HepG2 (cell line): ENCODE measurements around the gene WDFY1. TPM values are rescaled to one million over a fixed set of nuclear protein-coding genes. Genes with fewer than 3 reads are reported as not detected.

Experiments used
- FOSL1 ChIP-seq: sonication (generic); formaldehyde crosslinking; IDR thresholded peaks from 2 replicates; pipeline ENCODE4 v1.9.0; 2021; ENCODE audit warnings: missing genetic modification reagents, borderline replicate concordance
- HMG20B ChIP-seq: conservative IDR thresholded peaks from 2 replicates; pipeline ENCODE4 v1.6.1; 2016; ENCODE audit warnings: missing genetic modification reagents, missing compliant biosample characterization
- JUN ChIP-seq: sonication (generic); formaldehyde crosslinking; IDR thresholded peaks from 2 replicates; pipeline ENCODE4 v1.4.0; 2020; ENCODE audit warnings: mild to moderate bottlenecking, missing genetic modification reagents
- NFATC3 ChIP-seq: sonication (generic); formaldehyde crosslinking; IDR thresholded peaks from 2 replicates; pipeline ENCODE4 v1.5.1; 2020; ENCODE audit warnings: mild to moderate bottlenecking, missing genetic modification reagents
- PHF21A ChIP-seq: sonication (generic); formaldehyde crosslinking; IDR thresholded peaks from 2 replicates; pipeline ENCODE4 v1.5.0; 2020; ENCODE audit warnings: mild to moderate bottlenecking, missing genetic modification reagents
- PHF8 ChIP-seq: sonication (generic); formaldehyde crosslinking; IDR thresholded peaks from 2 replicates; pipeline ENCODE4 v1.5.0; 2020; ENCODE audit warnings: missing genetic modification reagents
- POLR2A ChIP-seq, 2 experiments: IDR thresholded peaks; 2 replicates each; pipeline ENCODE4 v1.6.1; 2011; ENCODE audit warnings: low read depth in 2 of 2, low read length in 2 of 2, mild to moderate bottlenecking in 1 of 2, moderate library complexity in 1 of 2; ENCODE audit not compliant: insufficient read depth in 1 of 2
- PRDM15 ChIP-seq: sonication (generic); formaldehyde crosslinking; IDR thresholded peaks from 2 replicates; pipeline ENCODE4 v1.4.0; 2020; ENCODE audit warnings: missing genetic modification reagents
- PTBP1 ChIP-seq: fragments of 200-400 bp; formaldehyde crosslinking; IDR thresholded peaks from 2 replicates; pipeline ENCODE4 v1.6.1; 2018; ENCODE audit warnings: low read length, low read depth; ENCODE audit not compliant: poor library complexity, severe bottlenecking
- ZNF333 ChIP-seq: sonication (generic); formaldehyde crosslinking; IDR thresholded peaks from 2 replicates; pipeline ENCODE4 v1.4.0; 2020; ENCODE audit warnings: mild to moderate bottlenecking, missing genetic modification reagents, borderline replicate concordance
- ZNF512B ChIP-seq: sonication (generic); formaldehyde crosslinking; IDR thresholded peaks from 2 replicates; pipeline ENCODE4 v1.5.1; 2020; ENCODE audit warnings: missing genetic modification reagents, mild to moderate bottlenecking, borderline replicate concordance
- ZNF546 ChIP-seq: sonication (generic); formaldehyde crosslinking; conservative IDR thresholded peaks from 2 replicates; pipeline ENCODE4 v1.8.1; 2023; ENCODE audit warnings: mild to moderate bottlenecking, missing genetic modification reagents
- ZSCAN20 ChIP-seq: sonication (generic); formaldehyde crosslinking; IDR thresholded peaks from 2 replicates; pipeline ENCODE4 v1.4.0; 2020; ENCODE audit warnings: missing genetic modification reagents, mild to moderate bottlenecking, borderline replicate concordance
- polyA plus RNA-seq, 8 experiments: library from polyadenylated mRNA; depleted of rRNA in 3 of 8; stranded (reverse) in 7 of 8; unstranded in 1 of 8; fragments of >200 nt; fragmentation: Illumina TruSeq in 4 of 8; extraction: Trizol in 4 of 8; gene quantifications; 2 replicates each; pipeline versions ENCODE4 v1.2.1 to v1.2.3, GENCODE V29; 2011 to 2016; ENCODE audit warnings: low read depth in 4 of 8, missing spikeins in 1 of 8, mixed read lengths in 1 of 8; ENCODE audit not compliant: insufficient read depth in 1 of 8
- total RNA-seq, 5 experiments: library from RNA; depleted of rRNA; stranded (reverse); fragments of >200 nt; fragmentation: Illumina TruSeq; extraction: Trizol; gene quantifications; 2 replicates each; pipeline ENCODE4 v1.2.3, GENCODE V29; 2016; ENCODE audit warnings: low read depth in 1 of 5
- TF ChIP-seq, protein P1 (sequence below): sonication (generic); formaldehyde crosslinking; IDR thresholded peaks from 2 replicates; pipeline ENCODE4 v1.4.0; 2020; ENCODE audit warnings: missing genetic modification reagents, borderline replicate concordance
- TF ChIP-seq, protein P2 (sequence below): IDR thresholded peaks from 2 replicates; pipeline ENCODE4 v1.6.1; 2016; ENCODE audit warnings: control low read depth
- TF ChIP-seq, protein P3 (sequence below), 2 experiments: sonication (generic) in 1 of 2; formaldehyde crosslinking in 1 of 2; IDR thresholded peaks; 2 replicates each; pipeline versions ENCODE4 v1.4.0 to v1.6.1; 2018 to 2020; ENCODE audit warnings: missing genetic modification reagents in 2 of 2, borderline replicate concordance in 1 of 2, low read depth in 1 of 2, mild to moderate bottlenecking in 1 of 2, missing biosample characterization in 1 of 2

The WDFY1 gene
- total and polyA plus RNA-seq, 2 of the 13 experiments (the other 11 are each of a cell fraction or from before 2014, with no cell fraction given): 77.0 to 78.4 TPM

DNA sequence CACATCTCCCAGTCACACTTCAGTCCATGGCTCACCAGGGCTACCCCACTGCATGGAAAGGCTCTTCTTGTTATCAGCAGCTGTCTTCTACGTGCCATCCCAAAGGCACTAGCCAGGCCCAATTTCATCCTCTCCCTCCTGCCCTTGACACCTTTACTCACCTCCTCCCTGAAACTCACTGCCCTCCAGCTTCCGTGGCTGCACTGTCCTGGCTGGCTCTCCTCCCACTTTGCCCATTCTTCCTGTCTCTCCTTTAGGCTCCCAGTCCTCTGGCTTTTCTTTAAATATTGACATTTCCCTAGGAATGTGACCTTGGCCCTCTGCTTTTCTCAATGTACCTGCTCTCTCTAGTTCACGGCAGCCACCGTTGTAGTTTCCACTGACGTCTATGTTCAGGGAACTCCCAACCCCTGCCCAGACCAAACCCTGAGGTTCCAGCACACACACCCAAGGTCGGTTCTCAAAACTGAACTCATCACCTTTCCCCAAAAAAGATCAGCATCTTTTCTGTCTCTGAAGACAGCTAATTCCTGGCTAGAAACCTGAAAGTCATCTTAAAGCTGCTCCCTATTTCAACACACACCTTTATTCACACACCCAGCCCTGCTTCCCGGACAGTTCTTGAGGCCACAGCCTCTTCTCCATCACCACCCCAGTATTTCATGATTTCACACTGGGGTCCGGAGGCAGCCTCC, 36.7 kb downstream of the WDFY1 start (continued):
- TF ChIP-seq, protein P1, sequence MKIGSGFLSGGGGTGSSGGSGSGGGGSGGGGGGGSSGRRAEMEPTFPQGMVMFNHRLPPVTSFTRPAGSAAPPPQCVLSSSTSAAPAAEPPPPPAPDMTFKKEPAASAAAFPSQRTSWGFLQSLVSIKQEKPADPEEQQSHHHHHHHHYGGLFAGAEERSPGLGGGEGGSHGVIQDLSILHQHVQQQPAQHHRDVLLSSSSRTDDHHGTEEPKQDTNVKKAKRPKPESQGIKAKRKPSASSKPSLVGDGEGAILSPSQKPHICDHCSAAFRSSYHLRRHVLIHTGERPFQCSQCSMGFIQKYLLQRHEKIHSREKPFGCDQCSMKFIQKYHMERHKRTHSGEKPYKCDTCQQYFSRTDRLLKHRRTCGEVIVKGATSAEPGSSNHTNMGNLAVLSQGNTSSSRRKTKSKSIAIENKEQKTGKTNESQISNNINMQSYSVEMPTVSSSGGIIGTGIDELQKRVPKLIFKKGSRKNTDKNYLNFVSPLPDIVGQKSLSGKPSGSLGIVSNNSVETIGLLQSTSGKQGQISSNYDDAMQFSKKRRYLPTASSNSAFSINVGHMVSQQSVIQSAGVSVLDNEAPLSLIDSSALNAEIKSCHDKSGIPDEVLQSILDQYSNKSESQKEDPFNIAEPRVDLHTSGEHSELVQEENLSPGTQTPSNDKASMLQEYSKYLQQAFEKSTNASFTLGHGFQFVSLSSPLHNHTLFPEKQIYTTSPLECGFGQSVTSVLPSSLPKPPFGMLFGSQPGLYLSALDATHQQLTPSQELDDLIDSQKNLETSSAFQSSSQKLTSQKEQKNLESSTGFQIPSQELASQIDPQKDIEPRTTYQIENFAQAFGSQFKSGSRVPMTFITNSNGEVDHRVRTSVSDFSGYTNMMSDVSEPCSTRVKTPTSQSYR (CRISPR knock-in tag): peak; percentile 65; the same call in 1 of the 2 replicates
- peak; percentile 97 for TF ChIP-seq PHF21A (CRISPR knock-in tag)
- TF ChIP-seq ZSCAN20: no peak
- no peak for TF ChIP-seq PRDM15
- 0 out of 2 replicates have a peak, but pooled peaks have one; percentile 54 for TF ChIP-seq NFATC3
- no peak for TF ChIP-seq ZNF546
- TF ChIP-seq, protein P2, sequence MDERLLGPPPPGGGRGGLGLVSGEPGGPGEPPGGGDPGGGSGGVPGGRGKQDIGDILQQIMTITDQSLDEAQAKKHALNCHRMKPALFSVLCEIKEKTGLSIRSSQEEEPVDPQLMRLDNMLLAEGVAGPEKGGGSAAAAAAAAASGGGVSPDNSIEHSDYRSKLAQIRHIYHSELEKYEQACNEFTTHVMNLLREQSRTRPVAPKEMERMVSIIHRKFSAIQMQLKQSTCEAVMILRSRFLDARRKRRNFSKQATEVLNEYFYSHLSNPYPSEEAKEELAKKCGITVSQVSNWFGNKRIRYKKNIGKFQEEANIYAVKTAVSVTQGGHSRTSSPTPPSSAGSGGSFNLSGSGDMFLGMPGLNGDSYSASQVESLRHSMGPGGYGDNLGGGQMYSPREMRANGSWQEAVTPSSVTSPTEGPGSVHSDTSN (CRISPR knock-in tag): no peak
- TF ChIP-seq JUN (CRISPR knock-in tag): peak; percentile 69; the same call in 1 of the 2 replicates
- TF ChIP-seq FOSL1 (CRISPR knock-in tag): no peak
- peak; percentile 45 for TF ChIP-seq PHF8 (CRISPR knock-in tag)
- peak; percentile 94 for TF ChIP-seq ZNF512B
- TF ChIP-seq ZNF333: no peak
- no peak for TF ChIP-seq PTBP1
- TF ChIP-seq POLR2A (IDR thresholded peaks at IDR 0.05; ENCODE audit: insufficient read depth in 1 of 2, low read depth in 2 of 2, low read length in 2 of 2): peak in 1 of 2 experiments; percentile 55; a peak in 2 of 4 replicates
- TF ChIP-seq, protein P3, sequence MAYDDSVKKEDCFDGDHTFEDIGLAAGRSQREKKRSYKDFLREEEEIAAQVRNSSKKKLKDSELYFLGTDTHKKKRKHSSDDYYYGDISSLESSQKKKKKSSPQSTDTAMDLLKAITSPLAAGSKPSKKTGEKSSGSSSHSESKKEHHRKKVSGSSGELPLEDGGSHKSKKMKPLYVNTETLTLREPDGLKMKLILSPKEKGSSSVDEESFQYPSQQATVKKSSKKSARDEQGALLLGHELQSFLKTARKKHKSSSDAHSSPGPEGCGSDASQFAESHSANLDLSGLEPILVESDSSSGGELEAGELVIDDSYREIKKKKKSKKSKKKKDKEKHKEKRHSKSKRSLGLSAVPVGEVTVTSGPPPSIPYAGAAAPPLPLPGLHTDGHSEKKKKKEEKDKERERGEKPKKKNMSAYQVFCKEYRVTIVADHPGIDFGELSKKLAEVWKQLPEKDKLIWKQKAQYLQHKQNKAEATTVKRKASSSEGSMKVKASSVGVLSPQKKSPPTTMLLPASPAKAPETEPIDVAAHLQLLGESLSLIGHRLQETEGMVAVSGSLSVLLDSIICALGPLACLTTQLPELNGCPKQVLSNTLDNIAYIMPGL (CRISPR knock-in tag; IDR thresholded peaks at IDR 0.05; ENCODE audit: borderline replicate concordance in 1 of 2, low read depth in 1 of 2): peak; percentile 42 to 62; a peak in 2 of 4 replicates
- TF ChIP-seq HMG20B: peak; percentile 76
